HL-60 (cell line): ENCODE results near the gene OR10C1.

Experiments used
- DNase-seq, 2 experiments: peaks; one replicate each; pipeline ENCODE4 v3.0.0-alpha.2; 2010 to 2020; ENCODE audit warnings: low read depth in 1 of 2, low spot score in 1 of 2
- H3K27ac ChIP-seq: fragments of 250-450 bp; sonication (Bioruptor Pico); replicated peaks from 2 replicates; pipeline ENCODE4 v1.5.1; 2020; ENCODE audit warnings: mild to moderate bottlenecking, moderate library complexity
- H3K27me3 ChIP-seq: fragments of 250-450 bp; sonication (Bioruptor Pico); 2 replicates; pipeline ENCODE4 v1.5.1; 2021; ENCODE audit warnings: mild to moderate bottlenecking, moderate library complexity; ENCODE audit not compliant: insufficient read depth, poor library complexity, severe bottlenecking
- H3K4me3 ChIP-seq: replicated peaks from 2 replicates; pipeline ENCODE4 v1.5.1; 2011; ENCODE audit warnings: mild to moderate bottlenecking, control low read depth, low read length; ENCODE audit not compliant: insufficient read depth
- GABPA ChIP-seq: IDR thresholded peaks from 2 replicates; pipeline ENCODE4 v1.6.1; 2012; ENCODE audit warnings: low read depth
- POLR2AphosphoS5 ChIP-seq: IDR thresholded peaks from 2 replicates; pipeline ENCODE4 v1.6.1; 2012; ENCODE audit warnings: low read depth
- SPI1 ChIP-seq: IDR thresholded peaks from 2 replicates; pipeline ENCODE4 v1.6.1; 2012; ENCODE audit warnings: low read depth, mild to moderate bottlenecking, borderline replicate concordance
- TF ChIP-seq, protein P1 (sequence below): IDR thresholded peaks from one replicate; pipeline ENCODE4 v1.5.1; 2011; ENCODE audit warnings: low read length, control low read depth, inconsistent platforms; ENCODE audit not compliant: insufficient read depth
- TF ChIP-seq, protein P2 (sequence below): IDR thresholded peaks from 2 replicates; pipeline ENCODE4 v1.6.1; 2012; ENCODE audit warnings: low read depth; ENCODE audit not compliant: insufficient replicate concordance

OR10C1 gene

DNA sequence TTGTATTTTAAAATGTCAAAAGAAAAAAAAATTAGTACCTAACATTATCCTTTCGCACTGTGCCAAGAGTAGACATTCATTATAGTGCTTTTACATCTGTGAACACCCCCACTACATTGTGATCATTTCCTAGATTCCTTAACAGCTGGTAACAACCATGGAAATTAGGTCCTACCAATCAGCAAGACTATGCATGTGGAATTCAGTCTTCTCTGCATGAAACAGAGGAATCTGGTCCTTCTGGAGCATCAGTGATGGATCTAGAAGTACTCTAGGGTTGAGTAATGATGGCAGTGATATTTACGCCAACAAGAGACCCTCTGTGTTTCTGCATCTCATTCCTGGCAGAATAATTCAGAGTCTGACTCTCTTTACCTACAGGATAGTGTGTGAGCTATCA, 14.9 kb upstream of the OR10C1 start:
- H3K4me3 ChIP-seq: no peak overlapping the region
- TF ChIP-seq, protein P1, sequence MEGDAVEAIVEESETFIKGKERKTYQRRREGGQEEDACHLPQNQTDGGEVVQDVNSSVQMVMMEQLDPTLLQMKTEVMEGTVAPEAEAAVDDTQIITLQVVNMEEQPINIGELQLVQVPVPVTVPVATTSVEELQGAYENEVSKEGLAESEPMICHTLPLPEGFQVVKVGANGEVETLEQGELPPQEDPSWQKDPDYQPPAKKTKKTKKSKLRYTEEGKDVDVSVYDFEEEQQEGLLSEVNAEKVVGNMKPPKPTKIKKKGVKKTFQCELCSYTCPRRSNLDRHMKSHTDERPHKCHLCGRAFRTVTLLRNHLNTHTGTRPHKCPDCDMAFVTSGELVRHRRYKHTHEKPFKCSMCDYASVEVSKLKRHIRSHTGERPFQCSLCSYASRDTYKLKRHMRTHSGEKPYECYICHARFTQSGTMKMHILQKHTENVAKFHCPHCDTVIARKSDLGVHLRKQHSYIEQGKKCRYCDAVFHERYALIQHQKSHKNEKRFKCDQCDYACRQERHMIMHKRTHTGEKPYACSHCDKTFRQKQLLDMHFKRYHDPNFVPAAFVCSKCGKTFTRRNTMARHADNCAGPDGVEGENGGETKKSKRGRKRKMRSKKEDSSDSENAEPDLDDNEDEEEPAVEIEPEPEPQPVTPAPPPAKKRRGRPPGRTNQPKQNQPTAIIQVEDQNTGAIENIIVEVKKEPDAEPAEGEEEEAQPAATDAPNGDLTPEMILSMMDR: no peak
- TF ChIP-seq GABPA (no peak), SPI1 (no peak), POLR2AphosphoS5 (no peak)
- TF ChIP-seq, protein P2, sequence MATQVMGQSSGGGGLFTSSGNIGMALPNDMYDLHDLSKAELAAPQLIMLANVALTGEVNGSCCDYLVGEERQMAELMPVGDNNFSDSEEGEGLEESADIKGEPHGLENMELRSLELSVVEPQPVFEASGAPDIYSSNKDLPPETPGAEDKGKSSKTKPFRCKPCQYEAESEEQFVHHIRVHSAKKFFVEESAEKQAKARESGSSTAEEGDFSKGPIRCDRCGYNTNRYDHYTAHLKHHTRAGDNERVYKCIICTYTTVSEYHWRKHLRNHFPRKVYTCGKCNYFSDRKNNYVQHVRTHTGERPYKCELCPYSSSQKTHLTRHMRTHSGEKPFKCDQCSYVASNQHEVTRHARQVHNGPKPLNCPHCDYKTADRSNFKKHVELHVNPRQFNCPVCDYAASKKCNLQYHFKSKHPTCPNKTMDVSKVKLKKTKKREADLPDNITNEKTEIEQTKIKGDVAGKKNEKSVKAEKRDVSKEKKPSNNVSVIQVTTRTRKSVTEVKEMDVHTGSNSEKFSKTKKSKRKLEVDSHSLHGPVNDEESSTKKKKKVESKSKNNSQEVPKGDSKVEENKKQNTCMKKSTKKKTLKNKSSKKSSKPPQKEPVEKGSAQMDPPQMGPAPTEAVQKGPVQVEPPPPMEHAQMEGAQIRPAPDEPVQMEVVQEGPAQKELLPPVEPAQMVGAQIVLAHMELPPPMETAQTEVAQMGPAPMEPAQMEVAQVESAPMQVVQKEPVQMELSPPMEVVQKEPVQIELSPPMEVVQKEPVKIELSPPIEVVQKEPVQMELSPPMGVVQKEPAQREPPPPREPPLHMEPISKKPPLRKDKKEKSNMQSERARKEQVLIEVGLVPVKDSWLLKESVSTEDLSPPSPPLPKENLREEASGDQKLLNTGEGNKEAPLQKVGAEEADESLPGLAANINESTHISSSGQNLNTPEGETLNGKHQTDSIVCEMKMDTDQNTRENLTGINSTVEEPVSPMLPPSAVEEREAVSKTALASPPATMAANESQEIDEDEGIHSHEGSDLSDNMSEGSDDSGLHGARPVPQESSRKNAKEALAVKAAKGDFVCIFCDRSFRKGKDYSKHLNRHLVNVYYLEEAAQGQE: no peak
- no peak overlapping the region for H3K27ac ChIP-seq
- no peaks in the 10 kb centered on the region for H3K27me3 ChIP-seq
- DNase-seq: no peak

DNA sequence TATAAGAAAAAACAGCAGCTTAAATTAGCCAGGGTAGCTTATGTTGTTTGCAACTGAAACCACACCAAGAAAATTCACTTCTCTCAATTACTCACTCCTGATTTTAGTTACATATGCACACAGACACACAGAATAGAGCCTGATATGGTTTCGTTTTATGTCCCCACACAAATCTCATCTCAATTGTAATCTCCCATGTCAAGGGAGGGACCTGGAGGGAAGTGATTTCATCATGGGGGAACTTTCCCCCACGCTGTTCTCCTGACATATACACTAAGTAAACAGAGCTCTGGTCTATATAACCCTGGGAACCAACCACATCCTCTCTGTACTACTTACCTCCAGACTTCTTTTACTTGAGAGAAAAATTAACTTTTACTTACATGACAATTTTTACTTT, 14.5 kb upstream of the OR10C1 start:
- no peak for DNase-seq
- no peak for TF ChIP-seq POLR2AphosphoS5
- TF ChIP-seq, protein P2: no peak
- no peak for TF ChIP-seq SPI1
- TF ChIP-seq, protein P1: no peak
- TF ChIP-seq GABPA: no peak
- Histone ChIP-seq H3K4me3 (no peak overlapping the region), H3K27me3 (no peaks in the 10 kb centered on the region), H3K27ac (no peak overlapping the region)

DNA sequence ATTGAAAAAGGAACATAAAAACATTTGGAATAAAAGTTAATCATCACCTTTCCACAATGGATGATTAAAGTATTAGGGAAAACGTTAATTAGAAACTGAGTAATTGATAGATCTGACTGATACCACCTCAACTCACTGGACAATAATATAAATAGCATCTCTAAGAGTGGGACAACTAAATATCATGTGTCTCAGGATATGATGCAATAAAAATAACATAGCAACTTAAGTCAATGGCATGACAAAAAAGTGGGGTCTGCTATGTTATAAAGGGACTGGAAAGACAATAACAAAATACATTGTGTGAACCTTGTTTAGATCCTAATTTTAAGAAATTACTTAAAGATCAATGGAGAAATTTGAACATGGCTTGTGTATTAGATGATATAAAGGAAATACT, 14.0 kb upstream of the OR10C1 start:
- Histone ChIP-seq H3K27me3 (no peaks in the 10 kb centered on the region), H3K4me3 (no peak overlapping the region), H3K27ac (no peak overlapping the region)
- TF ChIP-seq, protein P2: no peak
- TF ChIP-seq GABPA (no peak), POLR2AphosphoS5 (no peak), SPI1 (no peak)
- TF ChIP-seq, protein P1: no peak
- DNase-seq: no peak
